Activated CD4-positive, alpha-beta T cell treated with anti-CD3 and anti-CD28 coated beads, Interleukin-2, amount 50 U/mL, for 16 hours (primary cell): Measurements from ENCODE around the gene SLC7A1.
A peak's percentile ranks its signal among the peaks of the same experiment; 100 is the strongest.

Experiments used
- DNase-seq: peaks from one replicate; pipeline ENCODE4 v3.0.0-alpha.2; 2020

The SLC7A1 gene

GRCh38 chr13:29484236-29484635 is 111.3 kb downstream of the SLC7A1 start:
- no peak for DNase-seq

GRCh38 chr13:29483623-29484022 is 111.9 kb downstream of the SLC7A1 start:
- DNase-seq = no peak

- no peak for DNase-seq
Measured at GRCh38 chr13:29483211-29483610, 112.3 kb downstream of the SLC7A1 start.

DNA sequence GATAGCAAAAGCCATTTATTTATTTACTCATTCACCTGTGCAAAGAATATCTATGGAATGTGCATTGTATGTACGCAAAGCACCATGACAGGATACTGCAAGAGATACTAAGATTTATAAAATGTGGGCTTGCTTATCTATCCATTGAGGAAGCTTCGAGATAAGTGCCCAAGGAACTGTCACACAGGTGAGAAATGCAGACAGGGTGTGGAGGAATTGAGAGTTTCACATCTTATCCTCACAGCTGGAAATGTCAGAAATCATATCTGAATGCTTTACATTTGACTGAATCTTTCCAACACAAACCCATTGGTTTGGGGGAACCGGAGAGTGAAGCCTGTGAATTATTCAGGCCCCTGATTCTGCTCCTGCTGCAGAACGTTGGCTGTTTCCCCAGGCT is 113.0 kb downstream of the SLC7A1 start:
- DNase-seq = no peak

GRCh38 chr13:29481603-29482002 is 113.9 kb downstream of the SLC7A1 start:
- DNase-seq = no peak

- DNase-seq = no peak
Measured at GRCh38 chr13:29480893-29481525, 114.5 kb downstream of the SLC7A1 start.

- no peak for DNase-seq
Measured at GRCh38 chr13:29479716-29480492, 115.6 kb downstream of the SLC7A1 start.

DNA sequence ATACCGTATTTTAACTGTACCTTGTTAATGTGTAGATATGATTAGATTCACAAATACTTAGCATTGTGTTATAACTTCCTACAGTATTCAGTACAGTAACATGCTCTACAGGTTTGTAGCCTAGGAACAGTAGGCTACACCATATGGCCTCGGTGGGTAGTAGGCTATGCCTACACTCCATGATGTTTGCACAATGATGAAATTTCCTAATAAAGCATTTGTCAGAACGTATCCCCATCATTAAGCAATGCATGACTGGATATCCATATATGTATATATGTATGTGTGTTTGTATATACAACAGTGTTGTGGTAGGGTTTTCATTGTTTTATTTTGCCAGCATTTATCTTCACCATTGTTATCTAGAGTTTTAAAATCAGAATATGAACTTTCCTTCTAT is 119.4 kb downstream of the SLC7A1 start:
- no peak for DNase-seq

DNA sequence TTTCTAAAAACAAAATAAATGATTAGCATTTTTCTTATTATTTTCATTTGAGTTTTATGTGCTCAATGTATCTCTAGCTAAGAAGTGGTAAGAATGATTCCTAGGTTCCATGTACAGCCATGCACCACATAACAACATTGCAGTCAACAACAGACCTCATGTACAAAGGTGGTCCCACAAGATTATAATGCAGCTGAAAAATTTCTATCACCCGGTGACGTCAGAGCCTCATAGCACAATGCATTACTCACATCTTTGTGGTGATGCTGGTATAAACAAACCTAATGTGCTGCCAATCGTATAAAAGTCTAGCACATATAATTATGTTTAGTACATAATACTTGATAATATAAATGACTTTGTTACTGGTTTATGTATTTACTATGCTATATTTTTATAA is 120.5 kb downstream of the SLC7A1 start:
- DNase-seq = no peak

- no peak for DNase-seq
Measured at GRCh38 chr13:29473166-29473565, 122.3 kb downstream of the SLC7A1 start.

GRCh38 chr13:29472332-29472961 is 123.0 kb downstream of the SLC7A1 start:
- DNase-seq = peak; percentile 47

DNA sequence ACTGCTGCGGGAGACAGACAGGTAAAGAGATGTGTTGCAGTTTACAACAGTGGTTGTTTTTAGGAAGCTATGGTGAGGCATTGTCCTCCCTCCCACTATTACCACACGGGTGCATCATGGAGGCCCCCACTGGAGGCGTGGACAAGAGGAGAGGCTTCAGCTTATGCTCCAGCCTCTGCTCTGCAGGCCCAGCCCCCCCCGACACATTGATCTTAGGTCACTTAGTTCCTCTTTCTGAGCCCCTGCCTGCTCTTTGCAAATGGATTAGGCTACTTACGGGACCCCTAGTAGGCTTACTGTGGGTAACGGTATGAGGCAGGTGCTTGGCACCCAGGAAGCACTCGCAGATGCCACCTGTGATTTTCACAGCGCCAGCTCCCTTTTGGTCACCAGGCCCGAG is 123.9 kb downstream of the SLC7A1 start:
- no peak for DNase-seq

- DNase-seq = no peak
Measured at GRCh38 chr13:29465741-29466293, 129.7 kb downstream of the SLC7A1 start.

DNA sequence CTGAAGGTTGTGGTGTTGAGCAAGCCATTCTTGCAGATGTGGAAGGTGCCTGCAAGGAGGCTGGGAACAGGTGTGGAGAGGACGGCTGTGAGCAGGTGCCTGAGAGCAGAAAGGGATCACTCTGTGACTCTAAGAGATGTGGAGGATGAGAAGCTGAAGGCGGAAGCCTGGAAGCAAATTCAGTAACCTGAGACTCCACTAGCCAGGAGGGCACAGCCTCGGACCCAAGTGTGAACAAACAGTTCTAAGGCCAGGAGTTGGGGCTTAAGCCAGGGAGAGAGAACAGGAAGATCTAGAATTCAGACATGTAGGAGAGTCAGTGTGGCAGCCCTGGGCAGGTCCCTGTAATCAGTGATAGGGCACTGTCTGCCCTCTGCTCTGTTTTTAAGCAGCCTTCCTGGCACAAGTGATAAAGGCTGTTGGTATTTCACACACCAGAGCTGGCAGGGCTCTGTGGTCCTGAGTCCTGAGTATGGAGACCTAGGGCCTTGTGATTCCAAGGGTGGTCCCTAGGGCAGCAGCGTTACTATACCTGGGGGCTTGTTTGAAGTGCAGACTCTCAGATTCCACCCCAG is 131.3 kb downstream of the SLC7A1 start:
- DNase-seq = no peak

- DNase-seq = no peak
Measured at GRCh38 chr13:29459813-29460355, 135.6 kb downstream of the SLC7A1 start.
